ENCODE data around the gene SETD2. TPM values are rescaled to one million over a fixed set of nuclear protein-coding genes. Genes with fewer than 3 reads are reported as not detected.

SETD2 gene
- total RNA-seq, 2 donors from 2014 or later: 59.0 to 61.5 TPM

GRCh38 chr3:46982546-46982945 lies 181.4 kb downstream of the SETD2 start:
- H3K4me1 ChIP-seq (ENCODE audit: control insufficient read depth, insufficient read depth, low read length): peaks cover 17% of the 10 kb centered on the region
- H3K4me3 ChIP-seq (ENCODE audit: low read length): no peak overlapping the region
- Mint-ChIP-seq H3K4me1 (peaks cover 30% of the 10 kb centered on the region), H3K27ac (no peak overlapping the region), H3K27me3 (ENCODE audit: insufficient read depth) (peaks cover 3% of the 10 kb centered on the region), H3K9me3 (no peaks in the 10 kb centered on the region), H3K36me3 (ENCODE audit: low read depth) (peaks cover 2% of the 10 kb centered on the region), H3K4me3 (no peak overlapping the region)
- no peak overlapping the region for H3K9ac ChIP-seq (ENCODE audit: extremely low read depth, low read length, poor library complexity, severe bottlenecking)
- DNase-seq: no peak
- no peak overlapping the region for H3K27ac ChIP-seq (ENCODE audit: low read depth, low read length)
- no peaks in the 10 kb centered on the region for H3K36me3 ChIP-seq (ENCODE audit: control insufficient read depth, insufficient read depth, low read length)
- TF ChIP-seq CTCF (conservative IDR thresholded peaks at IDR 0.05): no peak
- H3K9me3 ChIP-seq (ENCODE audit: control insufficient read depth, low read length): no peaks in the 10 kb centered on the region
- WGBS, 2 experiments (ENCODE audit: insufficient coverage in 1 of 2, insufficient read length in 1 of 2): 88 to 89% methylated on average over 2 of the region's 2 CpGs
- no peaks in the 10 kb centered on the region for H3K27me3 ChIP-seq (ENCODE audit: control insufficient read depth, insufficient read depth, low read length, poor library complexity, severe bottlenecking)

GRCh38 chr3:46981932-46982471 lies 181.9 kb downstream of the SETD2 start:
- H3K27ac Mint-ChIP-seq: no peak overlapping the region
- peak; percentile 83 for DNase-seq
- WGBS, 2 experiments (ENCODE audit: insufficient coverage in 1 of 2, insufficient read length in 1 of 2): 75 to 85% methylated on average over 3 to 5 of the region's 5 CpGs
- TF ChIP-seq CTCF (conservative IDR thresholded peaks at IDR 0.05): no peak
- Histone ChIP-seq H3K36me3 (ENCODE audit: control insufficient read depth, insufficient read depth, low read length) (no peaks in the 10 kb centered on the region), H3K9ac (ENCODE audit: extremely low read depth, low read length, poor library complexity, severe bottlenecking) (no peak overlapping the region), H3K27ac (ENCODE audit: low read depth, low read length) (no peak overlapping the region), H3K9me3 (ENCODE audit: control insufficient read depth, low read length) (no peaks in the 10 kb centered on the region), H3K4me3 (ENCODE audit: low read length) (no peak overlapping the region), H3K4me1 (ENCODE audit: control insufficient read depth, insufficient read depth, low read length) (peaks cover 12% of the 10 kb centered on the region), H3K27me3 (ENCODE audit: control insufficient read depth, insufficient read depth, low read length, poor library complexity, severe bottlenecking) (no peaks in the 10 kb centered on the region)
- peaks cover 27% of the 10 kb centered on the region for H3K4me1 Mint-ChIP-seq
- H3K36me3 Mint-ChIP-seq (ENCODE audit: low read depth): peaks cover 2% of the 10 kb centered on the region
- no peak overlapping the region for H3K4me3 Mint-ChIP-seq
- peaks cover 3% of the 10 kb centered on the region for H3K27me3 Mint-ChIP-seq (ENCODE audit: insufficient read depth)
- H3K9me3 Mint-ChIP-seq: no peaks in the 10 kb centered on the region

- DNase-seq: peak; percentile 61
- Histone ChIP-seq H3K27me3 (ENCODE audit: control insufficient read depth, insufficient read depth, low read length, poor library complexity, severe bottlenecking) (no peaks in the 10 kb centered on the region), H3K27ac (ENCODE audit: low read depth, low read length) (no peak overlapping the region), H3K4me1 (ENCODE audit: control insufficient read depth, insufficient read depth, low read length) (peaks cover 8% of the 10 kb centered on the region), H3K9me3 (ENCODE audit: control insufficient read depth, low read length) (no peaks in the 10 kb centered on the region), H3K9ac (ENCODE audit: extremely low read depth, low read length, poor library complexity, severe bottlenecking) (peak overlapping the region; percentile 36), H3K36me3 (ENCODE audit: control insufficient read depth, insufficient read depth, low read length) (peaks cover under 1% of the 10 kb centered on the region), H3K4me3 (ENCODE audit: low read length) (peak overlapping the region; percentile 84)
- peaks cover 2% of the 10 kb centered on the region for H3K36me3 Mint-ChIP-seq (ENCODE audit: low read depth)
- peaks cover 3% of the 10 kb centered on the region for H3K27me3 Mint-ChIP-seq (ENCODE audit: insufficient read depth)
- no peak overlapping the region for H3K27ac Mint-ChIP-seq
- TF ChIP-seq CTCF (conservative IDR thresholded peaks at IDR 0.05): no peak
- peaks cover 19% of the 10 kb centered on the region for H3K4me1 Mint-ChIP-seq
- 0 to 3% methylated on average over 7 to 35 of the region's 40 CpGs for WGBS, 2 experiments (ENCODE audit: insufficient coverage in 1 of 2, insufficient read length in 1 of 2)
- peak overlapping the region; percentile 91 for H3K4me3 Mint-ChIP-seq
- no peaks in the 10 kb centered on the region for H3K9me3 Mint-ChIP-seq
These were observed 183.9 kb downstream of the SETD2 start for GRCh38 chr3:46979958-46980497.

Data from endodermal cell (in vitro differentiated cells).